ENCODE measurements around the gene VWA7.
"Not testable (repeated sequence)": the region's sequence is repeated elsewhere in the genome, so short reads cannot be mapped to it uniquely, and the experiment has no call there.

Gene VWA7

DNA sequence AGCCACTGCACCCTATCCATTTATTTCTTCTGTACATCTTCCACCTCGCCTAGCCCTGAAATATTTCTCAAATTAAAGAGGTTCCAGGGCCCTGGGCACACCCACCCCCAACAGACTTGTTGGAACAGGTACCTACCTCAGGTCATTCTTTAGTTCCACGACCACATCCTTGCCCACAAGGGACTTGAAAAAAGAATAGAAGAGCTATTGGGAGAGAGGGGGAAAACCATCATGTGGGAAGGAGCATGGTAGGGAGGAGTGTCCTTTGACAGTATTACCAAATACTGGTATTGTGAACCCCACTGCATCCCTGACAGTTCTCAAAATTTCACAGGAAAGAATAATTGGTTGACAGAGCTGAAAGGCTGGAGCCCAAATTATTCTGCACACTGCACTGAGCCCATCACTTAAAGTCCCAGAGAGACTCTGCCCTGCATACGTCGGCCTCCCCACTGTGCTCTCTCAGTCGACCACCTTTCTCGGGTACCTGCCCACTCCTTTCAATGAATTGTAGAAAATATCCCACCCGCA, 28.9 kb upstream of the VWA7 start:
- DNase-seq (ENCODE audit: extremely low read depth in 1 of 2, low read depth in 1 of 2) = no peak

DNA sequence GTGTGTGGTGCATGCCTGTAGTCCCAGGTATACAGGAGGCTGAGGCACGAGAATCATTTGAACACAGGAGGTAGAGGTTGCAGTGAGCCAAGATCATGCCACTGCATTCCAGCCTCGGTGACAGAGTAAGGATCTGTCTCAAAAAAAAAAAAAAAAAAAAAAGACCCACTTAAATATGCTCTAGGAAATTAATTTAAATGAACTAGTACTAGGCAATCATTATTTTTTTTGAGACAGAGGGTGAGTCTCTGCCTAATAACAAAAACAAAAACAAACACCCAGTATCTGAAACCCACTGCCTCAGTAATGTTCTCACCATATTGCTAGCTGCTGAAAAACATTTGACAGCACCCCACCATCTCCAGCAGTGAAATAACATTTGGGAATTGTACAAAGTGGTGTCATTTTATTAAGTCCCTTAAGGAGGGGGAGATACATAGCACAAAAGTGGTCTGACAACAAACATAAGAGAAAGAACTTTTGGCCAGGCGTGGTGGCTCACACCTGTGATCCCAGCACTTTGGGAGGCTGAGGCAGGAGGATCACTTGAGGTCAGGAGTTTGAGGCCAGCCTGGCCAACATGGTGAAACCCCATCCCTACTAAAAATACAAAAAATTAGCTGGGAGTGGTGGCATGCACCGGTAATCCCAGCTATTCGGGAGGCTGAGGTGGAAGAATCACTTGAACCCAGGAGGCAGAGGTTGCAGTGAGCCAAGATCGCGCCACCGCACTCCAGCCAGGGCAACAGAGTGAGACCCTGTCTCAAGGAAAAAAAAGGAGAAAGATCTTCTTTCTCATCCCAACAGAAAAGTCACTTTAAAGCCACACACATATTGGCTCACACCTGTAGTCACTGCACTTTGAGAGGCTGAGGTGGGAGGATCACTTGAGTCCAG, 24.2 kb upstream of the VWA7 start:
- DNase-seq (ENCODE audit: extremely low read depth in 1 of 2, low read depth in 1 of 2) = not testable (repeated sequence)

GRCh38 chr6:31799781-31800180, 22.7 kb upstream of the VWA7 start:
- DNase-seq (ENCODE audit: extremely low read depth in 1 of 2, low read depth in 1 of 2) = no peak

DNA sequence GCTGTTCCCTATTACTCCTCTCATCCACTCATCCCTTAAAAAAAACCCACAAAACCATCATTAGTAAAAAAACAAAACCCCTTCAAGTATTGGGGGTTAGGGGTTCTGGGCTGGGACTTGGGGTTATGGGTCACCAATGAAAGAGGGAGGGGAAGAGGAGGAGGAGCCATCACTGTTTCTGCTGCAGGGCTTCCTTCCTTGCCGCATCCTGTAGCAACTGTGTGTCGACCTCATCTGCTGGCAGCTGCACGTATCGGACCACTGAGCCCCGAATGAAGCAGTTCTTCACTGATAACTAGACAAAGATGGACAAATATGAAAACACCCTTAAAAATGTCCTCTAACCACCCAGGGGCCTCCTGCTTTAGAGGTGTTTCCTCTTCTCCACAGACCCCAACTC, 20.5 kb upstream of the VWA7 start:
- DNase-seq (ENCODE audit: extremely low read depth in 1 of 2, low read depth in 1 of 2) = no peak

- DNase-seq (ENCODE audit: extremely low read depth in 1 of 2, low read depth in 1 of 2) = no peak
These were observed 19.9 kb upstream of the VWA7 start for GRCh38 chr6:31796993-31797385.

DNA sequence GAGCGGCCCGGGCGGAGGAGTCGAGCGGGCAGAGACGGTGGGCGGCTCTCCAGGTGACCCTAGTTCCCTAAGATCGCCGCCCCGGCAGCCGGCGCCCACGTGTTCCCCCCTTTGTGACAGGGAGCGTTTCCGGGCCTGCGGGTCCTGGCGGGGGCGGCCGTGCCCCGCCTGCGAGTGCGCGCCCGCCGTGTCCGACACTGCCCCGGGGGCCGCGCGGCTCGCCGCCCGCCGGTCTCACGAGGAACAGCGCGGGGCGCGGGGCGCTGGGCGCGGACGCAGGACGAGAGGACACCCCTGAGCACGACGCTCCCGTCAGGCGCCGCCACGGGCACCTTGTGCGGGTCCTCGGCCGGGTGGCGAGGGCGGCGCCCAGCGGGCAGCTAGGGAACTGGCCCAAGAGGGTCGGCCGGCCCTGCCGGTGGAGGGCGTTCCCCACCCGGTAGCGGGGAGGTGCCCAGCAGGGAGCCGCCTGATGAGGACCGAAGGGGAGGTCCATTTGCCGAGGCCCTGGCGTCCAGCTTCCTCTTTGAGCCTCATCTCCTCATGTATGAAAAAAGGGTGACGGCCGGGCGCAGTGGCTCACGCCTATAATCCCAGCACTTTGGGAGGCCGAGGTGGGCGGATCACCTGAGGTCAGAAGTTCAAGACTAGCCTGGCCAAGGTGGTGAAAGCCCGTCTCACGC, 18.6 kb upstream of the VWA7 start, which contains the start of gene VARS1:
Gene VARS1, minus strand, starts transcription at position 137 of the 683 bp plus-strand sequence. CDS start 535 bp downstream, outside the sequence.
- DNase-seq (ENCODE audit: extremely low read depth in 1 of 2, low read depth in 1 of 2) = peak; percentile 55 to 76

GRCh38 chr6:31794866-31795615, 17.9 kb upstream of the VWA7 start:
- no peak for DNase-seq (ENCODE audit: extremely low read depth in 1 of 2, low read depth in 1 of 2)

- no peak for DNase-seq (ENCODE audit: extremely low read depth in 1 of 2, low read depth in 1 of 2)
These were observed 17.3 kb upstream of the VWA7 start for GRCh38 chr6:31794294-31794865.

DNA sequence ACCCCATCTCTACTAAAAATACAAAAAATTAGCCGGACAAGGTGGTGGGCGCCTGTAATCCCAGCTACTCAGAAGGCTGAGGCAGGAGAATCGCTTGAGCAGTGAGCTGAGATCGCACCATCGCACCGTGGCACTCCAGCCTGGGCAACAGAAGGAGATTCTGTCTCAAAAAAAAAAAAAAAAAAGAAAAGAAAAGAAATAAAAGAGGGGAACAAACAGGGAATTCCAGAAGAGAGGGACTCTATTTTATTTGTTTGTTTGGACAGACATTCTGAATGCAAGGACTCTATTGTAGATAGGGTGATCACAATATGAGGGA, 16.8 kb upstream of the VWA7 start:
- DNase-seq (ENCODE audit: extremely low read depth in 1 of 2, low read depth in 1 of 2) = not testable (repeated sequence)

- no peak for DNase-seq (ENCODE audit: extremely low read depth in 1 of 2, low read depth in 1 of 2)
These were observed 15.6 kb upstream of the VWA7 start for GRCh38 chr6:31792761-31793171.

- no peak for DNase-seq (ENCODE audit: extremely low read depth in 1 of 2, low read depth in 1 of 2)
These were observed 14.9 kb upstream of the VWA7 start for GRCh38 chr6:31792090-31792374.

- DNase-seq (ENCODE audit: extremely low read depth in 1 of 2, low read depth in 1 of 2) = no peak
These were observed 14.4 kb upstream of the VWA7 start for GRCh38 chr6:31791324-31792089.

GRCh38 chr6:31785475-31785874, 8.3 kb upstream of the VWA7 start:
- no peak for DNase-seq (ENCODE audit: extremely low read depth in 1 of 2, low read depth in 1 of 2)

- DNase-seq (ENCODE audit: extremely low read depth in 1 of 2, low read depth in 1 of 2) = no peak
These were observed 7.2 kb upstream of the VWA7 start for GRCh38 chr6:31784098-31784925.

- DNase-seq (ENCODE audit: extremely low read depth in 1 of 2, low read depth in 1 of 2) = no peak
These were observed 5.2 kb upstream of the VWA7 start for GRCh38 chr6:31782126-31782855.

DNA sequence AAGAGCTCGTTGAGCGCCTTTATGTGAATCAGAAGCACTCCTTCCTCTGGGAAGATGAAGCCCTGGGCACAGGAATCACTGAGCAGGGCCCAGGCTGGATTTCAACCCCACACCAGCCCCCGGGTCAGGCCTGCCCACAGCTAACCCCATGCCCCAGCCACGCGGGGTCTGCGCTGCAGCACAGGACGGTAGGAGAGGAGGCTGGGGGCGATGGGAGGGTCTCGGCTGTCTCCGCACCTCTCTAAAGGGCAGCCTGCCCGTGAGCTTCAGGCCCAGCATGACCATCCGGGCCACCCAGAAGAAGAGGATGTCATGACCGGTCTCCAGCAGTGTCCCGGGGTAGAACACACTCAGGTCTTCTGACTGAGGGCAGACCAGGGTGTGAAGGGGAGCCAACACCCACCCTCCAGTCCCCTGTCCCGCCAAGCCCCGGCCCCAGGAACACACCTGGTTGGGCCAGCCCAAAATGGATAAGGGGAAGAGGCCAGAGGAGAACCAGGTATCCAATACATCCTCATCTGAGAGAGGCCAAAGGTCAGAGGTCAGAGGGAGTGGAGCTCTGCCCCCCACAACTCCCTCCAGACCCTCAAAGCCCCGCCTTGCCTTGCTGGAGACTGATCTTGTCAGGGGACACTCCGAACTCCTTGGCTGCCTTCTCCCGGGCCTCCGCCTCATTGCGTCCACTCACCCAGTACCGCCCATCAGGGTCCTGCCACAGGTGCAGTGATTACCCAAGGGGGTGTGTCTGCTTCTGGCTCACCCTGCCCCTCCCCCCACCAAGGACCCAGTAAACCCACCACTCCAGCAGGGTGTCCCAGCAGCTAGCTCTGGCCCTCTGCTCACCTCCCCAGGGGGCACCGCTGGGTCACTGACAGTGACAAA, 4.4 kb upstream of the VWA7 start:
- DNase-seq (ENCODE audit: extremely low read depth in 1 of 2, low read depth in 1 of 2) = no peak

DNA sequence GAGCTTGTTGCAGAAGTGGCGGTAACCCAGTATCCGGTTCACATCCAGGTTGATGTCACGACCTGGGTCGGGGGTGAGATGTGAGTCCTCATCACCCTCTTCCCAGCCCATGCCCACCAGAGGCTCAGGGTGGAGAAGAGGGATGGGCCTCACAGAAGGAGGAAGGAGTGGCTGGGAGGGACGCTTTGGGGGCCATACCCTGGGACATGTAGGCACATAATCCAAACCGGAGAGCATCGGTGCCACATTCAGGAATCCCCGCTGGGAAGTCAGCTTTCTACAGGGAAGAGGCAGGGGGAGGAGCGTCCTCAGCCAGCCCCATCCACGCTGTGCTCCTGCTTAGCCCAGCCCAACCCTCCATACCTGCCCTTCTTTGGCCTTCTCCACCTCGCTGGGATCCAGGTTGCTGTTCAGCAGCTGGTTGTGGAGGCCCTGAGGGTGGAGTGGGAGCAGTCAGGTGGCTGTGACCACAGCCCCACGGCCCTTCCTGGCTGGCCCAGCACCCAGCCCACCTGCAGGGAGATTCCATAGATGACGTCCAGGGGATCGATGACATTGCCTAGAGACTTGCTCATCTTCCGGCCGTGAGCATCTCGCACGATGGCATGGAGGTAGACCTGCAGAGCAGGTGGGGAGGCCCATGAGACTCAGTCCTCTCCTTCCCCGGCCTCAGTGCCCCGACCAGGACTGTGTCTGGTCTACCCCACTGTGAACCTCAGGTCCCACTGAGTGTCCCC, 3.5 kb upstream of the VWA7 start:
- DNase-seq (ENCODE audit: extremely low read depth in 1 of 2, low read depth in 1 of 2) = no peak

All from activated CD8-positive, alpha-beta memory T cell treated with anti-CD3 and anti-CD28 coated beads for 1 hour (primary cell).